ENCODE data around the gene DISC1.

DNA sequence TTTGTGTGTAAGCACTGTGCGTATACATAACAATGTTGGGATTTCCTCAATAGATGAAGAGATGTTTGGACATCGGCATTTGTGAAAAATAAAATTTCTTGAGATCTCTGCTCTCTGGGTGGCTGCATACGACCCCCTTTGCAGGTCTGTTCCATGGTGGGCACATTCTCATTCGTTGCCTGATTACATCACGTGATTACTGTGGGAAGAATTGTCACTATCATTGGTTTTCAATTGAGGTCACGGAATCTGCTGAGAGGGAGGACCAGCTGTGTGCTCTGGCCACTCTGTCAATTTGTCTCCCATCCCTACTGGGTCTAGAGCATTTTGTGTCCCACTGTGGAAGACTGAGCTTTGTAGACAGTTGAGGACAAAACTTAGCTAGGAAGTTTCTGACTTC is 81.8 kb downstream of the DISC1 start:
- no peak for TF ChIP-seq EZH2 (IDR thresholded peaks at IDR 0.05; ENCODE audit: low read length, missing control alignments)
- TF ChIP-seq, protein P1, sequence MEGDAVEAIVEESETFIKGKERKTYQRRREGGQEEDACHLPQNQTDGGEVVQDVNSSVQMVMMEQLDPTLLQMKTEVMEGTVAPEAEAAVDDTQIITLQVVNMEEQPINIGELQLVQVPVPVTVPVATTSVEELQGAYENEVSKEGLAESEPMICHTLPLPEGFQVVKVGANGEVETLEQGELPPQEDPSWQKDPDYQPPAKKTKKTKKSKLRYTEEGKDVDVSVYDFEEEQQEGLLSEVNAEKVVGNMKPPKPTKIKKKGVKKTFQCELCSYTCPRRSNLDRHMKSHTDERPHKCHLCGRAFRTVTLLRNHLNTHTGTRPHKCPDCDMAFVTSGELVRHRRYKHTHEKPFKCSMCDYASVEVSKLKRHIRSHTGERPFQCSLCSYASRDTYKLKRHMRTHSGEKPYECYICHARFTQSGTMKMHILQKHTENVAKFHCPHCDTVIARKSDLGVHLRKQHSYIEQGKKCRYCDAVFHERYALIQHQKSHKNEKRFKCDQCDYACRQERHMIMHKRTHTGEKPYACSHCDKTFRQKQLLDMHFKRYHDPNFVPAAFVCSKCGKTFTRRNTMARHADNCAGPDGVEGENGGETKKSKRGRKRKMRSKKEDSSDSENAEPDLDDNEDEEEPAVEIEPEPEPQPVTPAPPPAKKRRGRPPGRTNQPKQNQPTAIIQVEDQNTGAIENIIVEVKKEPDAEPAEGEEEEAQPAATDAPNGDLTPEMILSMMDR (conservative IDR thresholded peaks at IDR 0.05 in 1 of 2, IDR thresholded peaks at IDR 0.05 in 1 of 2; ENCODE audit: low read depth in 1 of 2, low read length in 2 of 2), result no peak

Data from fibroblast of lung (primary cell).